ENCODE data around the gene BBX. TPM values are rescaled to one million over a fixed set of nuclear protein-coding genes. Genes with fewer than 3 reads are reported as not detected.

BBX gene
- total RNA-seq, 4 donors from 2014 or later, result 73.0 to 216 (median 106) TPM

DNA sequence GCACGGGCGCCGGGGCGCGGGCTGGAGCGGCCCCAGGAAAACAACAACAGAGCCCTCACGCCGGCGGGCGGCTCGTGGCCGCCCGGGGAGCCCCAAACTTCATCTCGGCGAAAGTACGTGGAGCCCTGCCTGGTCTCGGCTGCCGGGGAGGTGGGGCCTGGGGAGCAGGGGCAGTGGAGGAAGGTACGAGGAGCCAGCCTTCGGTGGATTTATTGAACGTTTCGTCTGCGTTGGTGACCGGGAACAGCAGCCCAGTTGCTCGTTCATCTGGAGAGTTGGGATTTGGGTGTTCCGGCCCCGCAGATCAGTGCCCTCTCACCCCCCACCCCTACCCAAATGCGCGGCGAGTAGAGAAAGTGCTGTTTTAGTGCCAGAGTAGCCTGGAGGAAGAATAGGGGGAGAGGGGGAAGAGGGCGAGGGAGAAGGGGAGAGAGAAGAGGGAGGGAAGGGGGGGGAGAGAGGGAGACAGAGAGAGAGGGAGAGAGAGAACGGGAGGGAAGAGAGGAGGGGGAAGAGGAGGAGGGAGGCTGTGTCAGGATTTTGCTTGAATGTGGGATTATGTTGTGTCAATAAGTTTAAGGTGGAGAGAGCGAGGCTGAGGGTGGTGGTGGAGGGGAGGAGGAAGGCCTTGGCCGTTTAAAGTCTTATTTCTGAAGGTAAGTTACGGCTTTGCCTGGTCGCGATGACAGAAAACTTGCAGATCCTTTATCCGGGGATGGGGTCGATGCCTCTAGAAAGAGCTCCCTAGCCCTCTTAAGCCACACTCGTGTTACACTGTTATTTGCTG is 970 bp downstream of the BBX start:
- peak; percentile 71 to 76 for DNase-seq
- H3K27me3 ChIP-seq, result no peaks in the 10 kb centered on the region
- WGBS, 2 donors, result 0% methylated on average over 13 to 20 of the region's 40 CpGs
- H3K4me3 ChIP-seq (replicated peaks in 1 of 3), result peak overlapping the region; percentile 75 to 86 (median 82)
- H3K4me1 ChIP-seq, result peaks cover 6 to 8% of the 10 kb centered on the region in 2 donors
- peak in 1 of 2 donors; percentile 46 for TF ChIP-seq POLR2A (IDR thresholded peaks at IDR 0.05)
- TF ChIP-seq, protein P1, sequence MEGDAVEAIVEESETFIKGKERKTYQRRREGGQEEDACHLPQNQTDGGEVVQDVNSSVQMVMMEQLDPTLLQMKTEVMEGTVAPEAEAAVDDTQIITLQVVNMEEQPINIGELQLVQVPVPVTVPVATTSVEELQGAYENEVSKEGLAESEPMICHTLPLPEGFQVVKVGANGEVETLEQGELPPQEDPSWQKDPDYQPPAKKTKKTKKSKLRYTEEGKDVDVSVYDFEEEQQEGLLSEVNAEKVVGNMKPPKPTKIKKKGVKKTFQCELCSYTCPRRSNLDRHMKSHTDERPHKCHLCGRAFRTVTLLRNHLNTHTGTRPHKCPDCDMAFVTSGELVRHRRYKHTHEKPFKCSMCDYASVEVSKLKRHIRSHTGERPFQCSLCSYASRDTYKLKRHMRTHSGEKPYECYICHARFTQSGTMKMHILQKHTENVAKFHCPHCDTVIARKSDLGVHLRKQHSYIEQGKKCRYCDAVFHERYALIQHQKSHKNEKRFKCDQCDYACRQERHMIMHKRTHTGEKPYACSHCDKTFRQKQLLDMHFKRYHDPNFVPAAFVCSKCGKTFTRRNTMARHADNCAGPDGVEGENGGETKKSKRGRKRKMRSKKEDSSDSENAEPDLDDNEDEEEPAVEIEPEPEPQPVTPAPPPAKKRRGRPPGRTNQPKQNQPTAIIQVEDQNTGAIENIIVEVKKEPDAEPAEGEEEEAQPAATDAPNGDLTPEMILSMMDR (IDR thresholded peaks at IDR 0.05), result no peak
- intact Hi-C loops (cut with DNase I), result loop anchor here (5.0 kb wide), 1 partner anchor 91 kb away; no protein-coding TSS in a partner anchor
- no peaks in the 10 kb centered on the region for H3K9me3 ChIP-seq
- peak overlapping the region; percentile 98 for H3K27ac ChIP-seq
- H3K36me3 ChIP-seq, result no peaks in the 10 kb centered on the region

DNA sequence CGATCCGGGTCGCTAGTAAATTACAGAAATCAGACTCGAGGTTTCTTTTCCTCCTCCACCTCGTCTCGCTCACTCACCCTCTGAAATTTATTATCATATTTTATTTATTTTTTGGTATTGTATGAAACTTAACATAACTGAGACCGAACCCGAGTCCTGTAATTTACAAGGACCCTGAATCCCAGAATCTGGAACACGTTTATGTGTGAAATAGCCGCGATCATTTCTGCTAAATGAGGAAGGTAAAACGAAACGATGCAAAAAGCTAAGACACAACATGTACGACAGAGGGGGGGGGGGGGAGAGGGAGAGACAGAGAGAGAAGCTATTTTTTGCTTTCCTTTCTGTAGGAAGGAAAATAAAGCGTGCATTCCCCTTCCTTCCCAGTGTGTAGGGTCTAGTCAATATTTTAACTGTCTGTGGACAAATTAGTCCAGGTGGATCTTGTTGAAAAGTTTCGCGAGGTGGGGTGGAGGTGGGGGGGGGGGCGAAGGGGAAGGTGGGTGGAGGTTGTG is 1.6 kb downstream of the BBX start:
- WGBS, 2 donors, result 0 to 1% methylated on average over 17 of the region's 18 CpGs
- intact Hi-C loops (cut with DNase I), result loop anchor here (5.0 kb wide), 1 partner anchor 92 kb away; no protein-coding TSS in a partner anchor
- Histone ChIP-seq H3K4me3 (replicated peaks in 1 of 3) (peak overlapping the region; percentile 75 to 86 (median 82)), H3K27ac (peak overlapping the region; percentile 98), H3K9me3 (no peaks in the 10 kb centered on the region), H3K36me3 (no peaks in the 10 kb centered on the region), H3K27me3 (no peaks in the 10 kb centered on the region), H3K4me1 (peaks cover 6 to 8% of the 10 kb centered on the region in 2 donors)
- TF ChIP-seq, protein P1 (IDR thresholded peaks at IDR 0.05), result no peak
- TF ChIP-seq POLR2A (IDR thresholded peaks at IDR 0.05), result no peak
- peak in 1 of 2 donors; percentile 10 for DNase-seq

DNA sequence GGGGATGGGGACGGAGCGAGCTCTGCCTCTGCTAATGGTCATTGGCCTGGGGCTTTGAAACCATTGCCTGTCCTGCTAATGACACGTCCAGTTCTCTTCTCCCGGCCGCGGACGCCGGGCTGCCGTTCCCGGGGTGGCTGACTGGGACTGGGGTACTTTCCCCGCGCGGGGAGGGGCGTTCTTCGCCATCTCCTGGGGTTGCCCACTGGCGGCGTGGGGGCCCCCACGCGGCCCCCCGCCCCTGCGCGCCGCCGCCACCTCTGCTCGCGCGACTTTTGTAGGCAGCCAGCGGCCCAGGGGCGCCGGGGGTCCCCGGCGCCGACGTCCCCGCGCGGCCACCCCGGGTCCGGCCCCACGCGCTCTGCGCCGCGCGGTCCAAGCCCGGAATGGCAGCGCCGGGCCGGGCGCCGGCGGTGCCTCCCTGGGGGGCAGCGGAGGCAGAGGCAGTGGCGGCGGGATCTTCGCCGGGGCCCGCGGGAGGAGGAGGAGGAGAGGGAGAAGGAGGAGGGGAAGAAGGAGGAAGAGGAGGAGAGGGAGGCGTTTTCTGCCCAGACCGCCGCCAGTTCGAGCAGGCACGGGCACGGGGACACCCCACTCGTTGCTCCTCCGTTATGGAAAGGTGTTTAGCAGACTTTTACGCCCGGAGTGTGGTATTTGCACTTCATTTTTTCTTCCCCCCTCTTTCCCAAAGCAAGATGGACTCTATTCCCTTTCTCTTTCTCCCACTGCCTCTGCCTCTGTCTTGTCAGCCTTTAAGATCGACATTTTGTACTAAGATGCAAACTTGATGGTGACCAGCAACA is 2.3 kb downstream of the BBX start:
- no peaks in the 10 kb centered on the region for H3K9me3 ChIP-seq
- DNase-seq, result peak; percentile 78 to 80
- peaks cover 6 to 8% of the 10 kb centered on the region in 2 donors for H3K4me1 ChIP-seq
- TF ChIP-seq, protein P1 (IDR thresholded peaks at IDR 0.05), result no peak
- TF ChIP-seq POLR2A (IDR thresholded peaks at IDR 0.05), result peak in 1 of 2 donors; percentile 56
- peak overlapping the region; percentile 75 to 86 (median 82) for H3K4me3 ChIP-seq (replicated peaks in 1 of 3)
- peak overlapping the region; percentile 98 for H3K27ac ChIP-seq
- intact Hi-C loops (cut with DNase I), result loop anchor here (5.0 kb wide), 1 partner anchor 93 kb away; no protein-coding TSS in a partner anchor
- no peaks in the 10 kb centered on the region for H3K27me3 ChIP-seq
- 0% methylated on average over 14 to 28 of the region's 70 CpGs for WGBS, 2 donors
- H3K36me3 ChIP-seq, result no peaks in the 10 kb centered on the region

DNA sequence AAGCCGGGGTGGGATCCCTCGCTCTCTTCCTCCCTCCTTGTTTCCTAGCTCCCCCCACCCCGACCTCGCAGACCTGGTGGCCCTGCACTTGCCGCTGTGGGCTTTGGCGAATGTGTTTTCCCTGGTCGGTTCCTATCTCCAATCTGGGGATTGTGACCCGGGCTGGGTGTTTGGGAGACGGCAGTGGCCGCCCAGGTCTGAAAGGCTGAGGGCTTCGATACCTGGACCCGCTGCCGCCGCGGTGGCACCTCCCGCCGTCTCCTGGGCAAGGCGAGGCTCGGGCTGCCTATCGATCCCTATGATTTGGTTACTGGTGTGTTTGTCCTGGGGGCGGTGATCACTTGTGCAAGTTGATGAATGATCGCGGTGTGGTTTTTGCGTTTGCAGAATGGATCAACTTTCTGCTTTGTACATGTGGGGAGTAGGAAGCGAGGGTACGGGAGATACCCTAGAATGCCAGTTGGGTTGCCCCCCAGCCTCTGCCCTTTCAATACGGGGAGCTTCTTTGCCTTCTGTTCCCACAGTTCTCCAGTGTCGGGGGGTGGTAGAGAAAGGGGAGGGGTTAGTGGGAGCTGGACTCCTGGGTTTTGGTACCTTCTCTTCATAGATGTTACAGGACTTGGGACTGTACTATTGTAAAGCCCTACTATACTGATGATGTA is 3.0 kb downstream of the BBX start:
- 0 to 1% methylated on average over 15 to 28 of the region's 28 CpGs for WGBS, 2 donors
- TF ChIP-seq POLR2A (IDR thresholded peaks at IDR 0.05), result no peak
- TF ChIP-seq, protein P1 (IDR thresholded peaks at IDR 0.05), result no peak
- intact Hi-C loops (cut with DNase I), result no loop called here
- H3K4me3 ChIP-seq (replicated peaks in 1 of 3), result peak overlapping the region; percentile 75 to 86 (median 82)
- no peaks in the 10 kb centered on the region for H3K9me3 ChIP-seq
- peaks cover 6 to 8% of the 10 kb centered on the region in 2 donors for H3K4me1 ChIP-seq
- H3K27ac ChIP-seq, result peak overlapping the region; percentile 98
- H3K27me3 ChIP-seq, result no peaks in the 10 kb centered on the region
- no peaks in the 10 kb centered on the region for H3K36me3 ChIP-seq
- DNase-seq, result peak; percentile 31 to 41

Data from thyroid gland (tissue), 4 donors.